ENCODE data around the gene DUOXA2.
"Not testable (repeated sequence)": the region's sequence is repeated elsewhere in the genome, so short reads cannot be mapped to it uniquely, and the experiment has no call there.

The DUOXA2 gene

DNA sequence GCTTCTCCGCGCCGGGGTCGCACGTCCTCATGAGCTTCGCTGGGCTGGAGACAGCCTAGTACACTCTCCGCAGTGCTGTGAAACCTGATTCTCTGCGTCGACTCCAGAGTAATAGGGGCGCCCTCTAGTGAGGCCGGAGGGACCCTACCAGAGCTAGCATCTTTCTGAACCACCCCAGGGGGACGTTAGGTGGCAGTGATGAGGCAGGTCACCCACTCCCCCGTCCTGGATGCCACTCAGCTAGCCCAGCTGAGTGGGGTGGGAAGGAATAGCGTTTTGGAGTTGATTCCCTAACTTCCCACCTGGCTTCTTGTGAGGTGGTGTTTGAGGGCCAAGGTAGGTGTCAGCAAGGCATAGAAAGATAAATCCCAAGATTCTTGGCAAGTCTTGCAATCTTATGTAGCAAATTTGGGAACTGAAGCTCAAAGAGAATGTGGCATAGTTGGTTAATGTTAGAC lies 4.0 kb downstream of the DUOXA2 start:
- DNase-seq, result peak; percentile 88

DNA sequence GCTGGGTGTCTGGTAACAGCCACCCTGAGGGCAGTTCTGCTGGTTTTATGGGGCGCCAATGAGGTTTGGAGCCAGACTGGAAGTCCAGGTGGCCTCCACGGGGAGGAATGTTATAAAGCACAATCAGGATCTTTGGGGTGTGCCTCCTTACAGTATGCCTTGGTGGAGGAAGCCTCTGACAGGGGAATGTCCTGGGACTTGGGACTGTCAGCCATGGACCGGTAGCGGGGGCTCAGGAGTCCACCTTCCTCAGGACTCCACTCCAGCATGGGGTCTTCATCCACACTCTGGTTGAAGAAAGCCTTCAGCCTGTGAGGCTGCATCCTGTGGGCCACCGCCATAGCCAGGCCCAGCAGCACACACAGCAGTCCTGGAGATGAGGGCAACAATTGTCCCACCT lies 4.9 kb downstream of the DUOXA2 start:
- no peak for DNase-seq

DNA sequence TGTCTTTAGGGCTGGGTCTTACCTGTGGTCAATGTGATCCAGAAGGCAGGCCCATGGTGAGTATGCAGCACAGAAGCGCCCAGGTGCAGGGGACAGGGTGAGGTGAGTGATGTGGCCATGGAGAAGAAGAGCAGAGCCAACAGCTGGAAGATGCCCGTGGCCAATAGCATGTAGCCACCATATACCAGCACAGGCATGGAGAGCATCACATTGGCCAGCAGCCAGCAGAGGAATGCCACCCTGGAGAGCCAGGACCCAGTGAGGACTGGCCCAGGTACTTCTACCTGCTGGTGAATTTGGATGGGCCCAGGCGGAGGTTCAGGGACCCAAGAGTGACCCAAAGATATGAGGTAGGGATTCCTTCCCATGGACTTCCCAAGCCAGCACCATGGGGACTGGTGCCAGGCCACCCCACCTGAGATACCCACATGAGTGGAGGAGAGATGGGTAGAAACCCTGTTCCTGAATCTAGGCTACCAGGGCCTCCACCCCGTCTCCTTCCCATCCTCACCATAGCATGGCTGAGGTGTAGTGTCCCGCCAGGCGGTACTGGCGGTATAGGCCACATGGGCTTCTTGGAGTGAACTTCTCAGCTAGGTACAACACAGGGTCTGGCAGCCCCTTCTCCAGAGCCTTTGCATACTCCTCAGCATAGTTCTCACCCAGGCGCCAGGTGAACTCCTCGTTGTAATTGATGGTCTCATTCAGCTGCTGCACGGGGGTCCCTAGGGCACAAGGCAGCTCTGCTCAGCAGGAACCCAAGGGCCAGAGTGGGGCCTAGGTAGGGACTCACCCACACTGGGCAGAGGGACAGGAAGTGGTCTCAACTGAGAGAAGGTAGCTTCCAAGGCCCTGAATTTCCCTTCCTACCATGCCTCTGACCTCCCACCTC lies 6.2 kb downstream of the DUOXA2 start:
- DNase-seq, result no peak

DNA sequence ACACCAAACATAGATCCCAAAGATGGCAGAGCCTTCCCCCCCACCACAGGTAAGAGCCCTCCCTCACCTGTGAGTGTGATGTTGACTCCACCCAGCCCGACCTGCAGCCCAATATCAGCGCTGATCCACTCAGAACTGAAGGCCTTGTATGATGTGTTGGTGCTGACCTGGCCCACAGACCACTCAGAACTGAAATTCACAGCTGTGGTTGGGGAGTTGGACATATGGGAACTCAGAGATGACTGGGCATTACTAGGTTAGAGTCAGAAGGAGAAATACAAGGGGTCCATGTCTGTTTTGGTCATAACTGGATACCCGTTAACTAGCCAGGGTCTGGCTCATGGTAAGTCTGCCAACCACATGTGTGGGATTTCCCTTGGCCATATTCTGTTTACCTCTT lies 6.9 kb downstream of the DUOXA2 start:
- DNase-seq, result no peak

DNA sequence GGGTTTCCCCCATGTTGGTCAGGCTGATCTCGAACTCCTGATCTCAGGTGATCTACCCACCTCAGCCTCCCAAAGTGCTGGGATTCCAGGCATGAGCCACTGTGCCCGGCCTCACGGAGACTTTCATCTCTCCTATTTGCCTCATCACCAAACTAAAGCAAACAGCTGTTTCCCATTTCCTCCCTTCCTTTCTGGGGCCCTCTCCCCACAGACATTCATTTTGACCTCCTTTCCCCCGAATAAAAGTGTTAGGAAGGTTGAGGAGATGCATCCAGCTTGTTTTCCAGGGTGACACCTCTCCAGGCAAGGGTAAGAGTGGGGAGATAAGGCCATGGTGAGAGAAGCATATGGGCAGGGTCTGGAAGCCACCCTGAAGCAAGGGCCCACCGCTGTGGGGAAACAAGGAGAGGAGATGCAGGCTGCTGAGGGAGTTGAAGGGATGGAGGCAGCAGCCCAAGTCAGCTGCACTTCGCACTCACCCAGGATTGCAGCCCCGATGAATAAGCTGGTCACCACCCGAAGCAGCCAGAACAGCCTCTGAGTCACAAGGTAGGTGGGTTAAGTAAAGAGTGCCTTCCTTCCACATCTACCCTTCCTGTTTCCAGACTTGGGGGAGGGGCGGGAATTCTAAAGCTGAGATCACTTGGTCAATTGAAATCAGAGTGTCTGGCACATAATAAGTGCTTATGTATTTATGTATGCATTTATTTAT lies 7.7 kb downstream of the DUOXA2 start:
- peak; percentile 85 for DNase-seq

DNA sequence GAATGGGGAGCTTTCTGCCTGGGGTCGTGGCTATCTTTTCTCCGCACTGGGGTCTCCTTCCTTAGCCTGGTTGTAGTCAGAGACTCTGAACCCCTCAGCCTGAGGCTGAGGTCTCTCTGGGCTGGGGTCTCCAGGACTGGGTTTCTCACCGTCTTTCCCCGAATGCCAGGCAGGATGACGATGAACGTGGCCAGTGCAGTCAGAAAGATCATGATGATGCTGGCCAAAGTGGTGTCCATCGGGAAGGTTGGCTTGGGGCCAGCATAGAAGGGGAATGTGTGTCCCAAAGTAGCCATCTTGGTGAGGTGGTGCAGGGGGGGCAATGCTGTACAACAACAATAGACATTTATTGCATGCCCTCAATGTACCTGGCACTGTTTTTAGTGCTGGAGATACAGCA lies 8.6 kb downstream of the DUOXA2 start:
- no peak for DNase-seq

DNA sequence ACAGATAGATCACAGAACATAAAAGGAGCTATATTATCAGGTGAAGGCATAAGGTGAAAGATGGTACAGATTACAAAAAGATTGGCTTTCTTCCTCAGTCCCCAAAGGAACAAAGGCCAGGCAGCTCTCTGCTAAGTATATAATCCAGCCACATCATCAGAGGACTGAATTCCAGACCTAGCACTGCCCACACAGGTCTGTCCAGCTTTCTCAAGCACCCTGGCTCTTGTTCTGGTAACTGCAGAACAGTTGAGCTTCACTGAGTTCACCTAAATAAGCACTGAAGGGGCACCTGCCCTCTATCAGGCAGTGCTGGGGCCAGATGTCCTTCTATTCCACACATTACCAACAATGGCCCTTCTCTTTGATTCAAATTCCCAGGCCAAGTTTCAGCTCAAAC lies 9.3 kb downstream of the DUOXA2 start:
- no peak for DNase-seq

DNA sequence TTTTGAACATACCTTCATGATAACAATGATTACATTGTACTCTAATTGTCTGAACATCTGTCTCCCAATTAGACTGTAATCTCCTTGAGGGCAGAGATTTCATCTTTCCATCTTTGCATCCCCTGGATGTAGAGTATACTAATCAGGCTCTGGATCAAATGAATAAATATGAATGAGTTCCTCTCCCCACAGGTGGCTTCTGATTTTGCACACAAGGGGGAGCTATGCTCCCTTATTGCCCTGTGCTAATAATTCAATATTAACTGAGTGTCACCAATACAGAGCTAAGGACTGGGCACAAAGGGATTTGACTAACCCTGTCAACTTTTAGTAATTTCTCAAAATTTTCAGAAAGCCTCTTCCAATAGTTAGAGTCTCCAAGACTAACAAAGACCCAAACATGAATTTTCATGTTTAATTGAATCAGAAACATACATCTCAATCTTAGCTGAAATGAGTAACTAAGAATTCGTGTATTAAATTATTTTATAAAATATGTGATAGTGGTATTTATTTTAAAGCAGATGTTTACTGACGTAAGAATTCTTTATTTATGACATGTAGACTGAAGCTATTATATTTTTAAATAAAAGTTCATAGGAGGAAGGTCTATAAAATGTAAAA lies 12.5 kb downstream of the DUOXA2 start:
- DNase-seq, result peak; percentile 36

DNA sequence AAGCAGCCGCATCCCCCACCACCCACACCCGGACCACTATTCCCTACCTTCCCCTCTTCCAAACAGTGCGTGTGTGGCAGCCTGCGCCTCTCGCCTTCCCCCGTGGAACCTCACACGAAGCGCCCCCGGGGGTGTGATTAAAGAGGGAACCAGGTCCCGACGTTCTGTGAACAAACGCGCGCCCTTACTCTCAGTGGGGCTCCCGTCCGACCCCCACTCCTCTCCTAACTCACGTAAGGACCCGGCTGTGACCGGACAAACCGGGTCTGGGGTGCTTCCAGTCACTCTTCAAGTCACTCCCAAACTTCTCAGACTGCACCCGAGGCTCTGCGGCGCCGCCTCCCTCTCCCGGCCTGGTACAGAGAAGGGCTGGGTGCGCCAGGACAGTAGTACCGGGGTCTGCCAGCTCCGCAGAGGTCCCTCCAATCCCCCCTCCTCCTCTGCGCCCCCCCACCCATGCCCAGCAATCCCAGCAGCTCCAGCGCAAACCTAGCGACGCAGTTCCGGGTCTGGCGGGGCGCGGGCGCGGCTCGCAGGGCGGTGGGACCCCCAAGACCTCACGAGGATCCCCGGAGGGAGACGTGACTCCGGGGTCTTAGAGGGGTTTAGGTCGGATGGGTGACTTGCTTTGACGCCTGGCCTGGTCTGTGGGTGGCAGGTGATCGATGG lies 15.0 kb downstream of the DUOXA2 start:
- no peak for DNase-seq

DNA sequence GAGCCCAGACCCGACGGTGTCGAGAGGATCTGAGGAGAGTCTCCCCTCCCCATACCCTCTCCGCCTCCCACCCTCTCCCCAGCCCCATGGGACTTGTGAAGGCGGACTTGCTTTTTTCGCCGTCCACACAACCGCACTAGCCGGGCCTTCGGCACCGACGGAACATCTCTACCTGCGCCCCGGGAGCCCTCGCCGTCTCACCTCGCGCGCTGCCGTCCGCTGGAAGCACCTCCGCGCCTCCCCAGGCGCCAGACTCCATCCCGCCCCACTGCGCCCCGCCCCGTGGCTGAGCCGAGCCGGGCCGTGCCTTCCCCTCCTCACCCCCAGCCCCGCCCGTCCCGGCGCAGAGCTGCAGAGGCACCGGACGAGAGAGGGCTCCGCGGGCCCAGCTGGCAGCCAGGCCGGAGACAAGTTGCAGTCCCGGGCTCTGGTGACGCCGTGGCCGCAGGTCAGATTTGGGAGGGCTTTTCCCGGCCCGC lies 15.6 kb downstream of the DUOXA2 start, which contains the start of the genes DUOX1 and DUOXA1:
Gene DUOX1, plus strand, starts transcription at position 344 of the 479 bp plus-strand sequence. CDS start 1,973 bp downstream, outside the sequence.
Gene DUOXA1, minus strand, starts transcription at position 229 of the 479 bp plus-strand sequence. CDS start 6,865 bp downstream, outside the sequence.
- DNase-seq, result peak; percentile 27

DNA sequence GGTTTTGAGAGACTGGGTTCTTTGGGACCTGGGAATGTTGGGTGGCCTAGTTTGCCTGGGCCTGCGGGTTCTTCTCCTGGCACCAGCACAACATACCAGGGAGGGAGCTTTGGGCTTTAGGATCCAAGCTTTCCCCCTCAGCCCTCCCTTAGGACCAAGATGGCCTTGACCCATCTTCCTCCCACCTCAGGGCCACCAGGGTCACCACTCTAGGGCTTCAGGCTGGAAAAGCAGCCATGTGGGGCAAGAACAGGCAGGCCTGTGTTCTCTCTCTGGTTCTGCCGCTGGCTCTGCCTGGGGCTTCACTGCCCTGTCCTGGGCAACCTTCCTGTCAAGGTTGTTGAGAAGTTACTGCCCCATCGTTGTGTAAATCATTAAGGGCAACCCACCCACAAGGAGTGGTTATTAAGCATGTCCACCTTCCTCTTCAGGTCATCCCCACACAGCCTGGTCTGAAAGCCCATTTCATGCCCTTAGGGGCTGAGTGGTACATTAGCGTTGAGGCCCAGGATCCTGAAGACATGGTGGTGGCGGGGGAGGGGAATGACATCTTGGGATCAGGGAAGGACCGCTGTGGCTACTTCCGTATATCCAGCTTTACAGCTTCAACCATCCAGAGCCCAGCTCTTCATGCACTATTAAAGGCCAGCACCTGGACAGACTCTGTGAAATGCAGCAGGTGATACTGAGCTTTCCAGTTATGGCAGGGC lies 16.3 kb downstream of the DUOXA2 start:
- DNase-seq, result no peak

DNA sequence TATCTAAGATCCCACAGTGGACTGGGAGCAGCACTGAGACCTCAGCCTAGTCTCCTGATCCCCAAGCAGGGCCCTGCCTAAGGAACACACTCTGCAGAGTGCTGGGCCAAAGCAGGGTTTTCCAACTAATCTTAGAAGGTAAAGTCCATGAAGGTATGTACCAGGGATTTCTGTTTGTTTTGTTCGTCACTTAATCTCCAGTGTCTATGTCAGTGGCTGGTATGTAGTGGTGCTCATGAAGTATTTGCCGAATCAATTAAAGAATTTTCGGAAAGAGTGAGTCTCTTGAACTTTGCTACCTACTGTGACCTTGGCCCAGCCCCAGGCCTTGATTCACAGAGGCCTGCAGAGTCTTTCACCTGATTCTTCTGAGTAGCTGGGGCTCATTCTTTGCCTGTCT lies 17.4 kb downstream of the DUOXA2 start:
- no peak for DNase-seq

DNA sequence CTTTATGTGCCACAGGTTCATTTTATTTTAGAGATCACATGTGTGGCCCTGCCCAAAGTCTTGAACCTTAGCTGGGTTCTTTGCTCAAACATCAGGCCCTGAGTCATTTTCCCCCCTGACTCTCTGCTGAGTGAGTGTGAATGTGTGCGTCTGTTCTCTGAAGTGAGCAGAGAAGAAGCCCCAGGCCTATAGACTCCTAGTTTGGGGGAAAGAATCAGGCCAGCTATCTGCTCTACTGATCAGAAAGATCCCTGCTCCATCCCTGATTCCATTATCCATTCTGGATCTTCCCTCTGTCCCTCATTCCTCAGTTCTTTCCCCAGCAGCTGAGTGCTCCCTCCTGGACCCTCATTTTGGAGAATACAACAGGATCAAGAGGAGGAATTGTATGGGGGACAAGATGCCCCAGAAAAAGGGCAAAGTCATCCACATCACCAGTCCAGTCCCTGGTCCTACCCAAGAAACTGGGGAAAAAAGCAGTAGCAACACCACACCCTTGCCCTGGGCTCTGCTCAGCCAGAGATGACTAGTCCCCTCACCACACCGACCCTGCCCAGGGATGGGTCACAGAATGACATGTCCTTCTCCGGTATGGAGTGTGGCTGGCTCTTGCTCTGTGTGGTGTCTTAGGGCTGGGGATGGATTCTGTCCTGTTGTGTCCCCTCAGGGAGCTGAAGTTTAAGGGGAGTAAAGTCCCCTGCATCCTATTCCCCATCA lies 18.9 kb downstream of the DUOXA2 start:
- DNase-seq, result no peak

DNA sequence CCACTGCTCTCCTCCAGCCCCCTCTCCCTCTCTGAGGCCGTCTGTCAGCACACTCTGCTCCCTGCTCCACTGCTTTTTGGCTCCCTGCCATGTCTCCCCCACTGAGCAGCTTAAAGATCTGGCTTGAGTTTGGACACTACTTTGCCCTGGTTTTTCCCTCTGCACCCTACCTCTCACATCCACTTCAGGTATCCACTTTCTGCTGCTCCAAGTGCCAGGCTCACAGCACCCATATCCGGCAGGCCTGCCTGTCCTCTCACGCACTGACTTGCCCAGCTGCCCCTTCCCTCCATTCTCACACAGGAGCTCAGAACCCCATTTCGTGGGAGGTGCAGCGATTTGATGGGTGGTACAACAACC lies 19.4 kb downstream of the DUOXA2 start:
- DNase-seq, result no peak

DNA sequence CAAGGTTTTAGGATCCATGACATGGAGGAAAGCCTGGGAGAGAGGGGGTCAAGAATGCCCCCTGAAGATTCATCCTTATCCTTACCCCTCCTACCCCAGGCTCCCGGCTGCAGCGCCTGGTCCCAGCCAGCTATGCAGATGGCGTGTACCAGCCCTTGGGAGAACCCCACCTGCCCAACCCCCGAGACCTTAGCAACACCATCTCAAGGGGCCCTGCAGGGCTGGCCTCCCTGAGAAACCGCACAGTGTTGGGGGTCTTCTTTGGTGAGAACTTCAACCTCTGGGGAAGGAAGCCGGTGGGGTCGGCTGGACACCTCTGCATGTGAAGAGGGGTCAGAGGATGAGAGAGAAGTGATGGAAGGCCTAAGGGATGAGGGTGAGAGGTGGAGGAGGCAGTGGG lies 19.9 kb downstream of the DUOXA2 start:
- no peak for DNase-seq

DNA sequence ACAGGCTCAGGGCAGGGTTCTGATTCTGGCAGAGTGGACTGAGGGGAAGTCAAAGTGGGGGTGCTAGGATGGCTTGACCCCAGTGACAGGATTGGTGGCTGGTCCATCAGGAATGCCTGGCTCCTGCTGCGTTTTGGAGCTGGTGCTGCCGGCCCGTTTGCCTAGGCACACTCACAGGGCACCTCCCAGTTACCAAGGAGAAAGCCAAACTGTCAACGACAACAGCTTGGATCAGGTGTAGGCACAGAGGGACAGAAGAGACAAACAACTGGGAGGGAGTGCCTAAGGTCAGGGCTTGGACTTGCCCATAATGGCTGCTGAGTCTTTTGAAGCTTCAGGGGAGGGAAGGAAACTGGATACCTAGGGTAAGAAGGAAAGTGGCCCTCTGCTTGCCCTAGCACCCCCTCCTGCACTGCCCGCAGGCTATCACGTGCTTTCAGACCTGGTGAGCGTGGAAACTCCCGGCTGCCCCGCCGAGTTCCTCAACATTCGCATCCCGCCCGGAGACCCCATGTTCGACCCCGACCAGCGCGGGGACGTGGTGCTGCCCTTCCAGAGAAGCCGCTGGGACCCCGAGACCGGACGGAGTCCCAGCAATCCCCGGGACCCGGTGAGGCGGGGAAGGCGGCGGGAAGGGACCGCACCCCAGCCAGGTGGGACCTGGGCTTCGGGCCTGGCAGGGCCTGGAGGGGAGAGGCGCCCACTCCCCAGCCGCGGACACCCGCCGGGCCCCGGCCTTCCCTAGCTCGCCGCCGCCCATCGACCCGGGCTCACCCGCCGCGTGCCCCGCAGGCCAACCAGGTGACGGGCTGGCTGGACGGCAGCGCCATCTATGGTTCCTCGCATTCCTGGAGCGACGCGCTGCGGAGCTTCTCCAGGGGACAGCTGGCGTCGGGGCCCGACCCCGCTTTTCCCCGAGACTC lies 20.8 kb downstream of the DUOXA2 start:
- no peak for DNase-seq

DNA sequence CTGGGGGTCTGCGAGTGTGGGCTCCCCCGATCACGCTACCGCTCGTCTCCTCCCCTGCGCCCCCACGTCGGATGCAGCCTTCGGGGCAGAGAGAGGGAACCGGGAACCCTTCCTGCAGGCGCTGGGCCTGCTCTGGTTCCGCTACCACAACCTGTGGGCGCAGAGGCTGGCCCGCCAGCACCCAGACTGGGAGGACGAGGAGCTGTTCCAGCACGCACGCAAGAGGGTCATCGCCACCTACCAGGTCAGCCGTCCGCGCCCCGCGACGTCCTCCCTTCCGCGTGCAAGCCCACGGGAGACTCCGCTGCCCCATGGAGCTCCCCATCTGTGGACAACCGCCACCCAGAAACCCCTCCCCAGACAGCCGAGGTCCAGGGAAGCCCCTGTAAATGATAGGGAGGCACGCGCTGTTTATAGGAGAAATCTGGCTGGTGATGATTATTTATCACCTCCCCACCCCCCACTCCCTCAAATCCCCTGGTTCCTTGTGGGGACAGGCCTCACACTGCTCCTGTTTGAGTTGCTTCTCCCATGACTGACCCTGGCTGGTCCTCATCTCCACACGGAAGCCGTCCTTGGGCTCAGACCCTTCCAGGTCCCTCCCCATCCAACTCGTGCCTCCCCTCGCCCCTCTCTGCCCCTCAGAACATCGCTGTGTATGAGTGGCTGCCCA lies 21.7 kb downstream of the DUOXA2 start:
- DNase-seq, result not testable (repeated sequence)

DNA sequence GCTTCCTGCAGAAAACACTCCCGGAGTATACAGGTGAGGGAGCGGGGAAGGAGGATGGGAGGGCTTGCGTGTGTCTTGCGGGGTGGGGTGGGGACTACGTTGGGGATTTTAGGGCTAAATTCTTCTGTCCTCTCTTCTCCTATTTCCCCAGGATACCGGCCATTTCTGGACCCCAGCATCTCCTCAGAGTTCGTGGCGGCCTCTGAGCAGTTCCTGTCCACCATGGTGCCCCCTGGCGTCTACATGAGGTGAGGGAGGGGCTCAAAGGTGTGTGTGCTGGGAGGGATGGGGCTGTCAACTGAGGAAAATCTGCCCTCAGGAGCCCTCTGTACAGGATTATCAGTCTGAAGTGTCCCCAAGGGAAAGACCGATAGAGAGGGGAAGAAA lies 22.2 kb downstream of the DUOXA2 start:
- DNase-seq, result no peak

DNA sequence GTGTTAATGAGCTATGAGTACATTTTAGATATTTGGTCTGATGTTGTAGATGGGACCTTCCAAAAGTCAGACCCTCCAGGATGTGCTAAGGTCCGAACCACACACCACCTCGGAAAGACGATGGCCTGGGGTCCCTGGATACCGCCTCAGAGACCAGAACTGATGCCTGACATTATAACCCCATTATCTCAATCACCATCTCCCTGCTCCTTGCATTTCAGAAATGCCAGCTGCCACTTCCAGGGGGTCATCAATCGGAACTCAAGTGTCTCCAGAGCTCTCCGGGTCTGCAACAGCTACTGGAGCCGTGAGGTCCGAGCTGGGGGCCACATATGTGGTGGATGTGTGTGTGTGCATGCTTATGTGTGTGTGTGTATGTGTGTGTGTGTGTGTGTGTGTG lies 23.6 kb downstream of the DUOXA2 start:
- no peak for DNase-seq
